C4-2B (cell line): ENCODE results near the gene SSTR5.

Experiments used
- CTCF ChIP-seq: fragments of 450-650 bp; conservative IDR thresholded peaks from 2 replicates; pipeline ENCODE4 v1.5.1; 2017; ENCODE audit warnings: mild to moderate bottlenecking
- ZFX ChIP-seq: fragments of 450-650 bp; IDR thresholded peaks from 2 replicates; pipeline ENCODE4 v1.6.1; 2017

GRCh38 chr16:1084971-1085370, 12.4 kb downstream of the SSTR5 start:
- TF ChIP-seq CTCF (no peak), ZFX (no peak)
